GM19395 (cell line): Measurements from ENCODE around the gene CHCHD5.
"Not testable (repeated sequence)": the region's sequence is repeated elsewhere in the genome, so short reads cannot be mapped to it uniquely, and the experiment has no call there.

Experiments used
- ATAC-seq: cut with Tn5 transposase; IDR thresholded peaks from one replicate; pipeline ENCODE4 v1.9.1; 2021; ENCODE audit warnings: mild to moderate bottlenecking, moderate library complexity; ENCODE audit not compliant: unreplicated experiment

Gene CHCHD5

GRCh38 chr2:112584134-112584890 lies at the start of gene CHCHD5:
Gene CHCHD5 (plus strand): TSS chr2:112584609. CDS start chr2:112584648, 39 bp downstream.
- peak; percentile 92 for ATAC-seq

GRCh38 chr2:112534826-112535225 lies 49.6 kb upstream of the CHCHD5 start:
- no peak for ATAC-seq

- not testable (repeated sequence) for ATAC-seq
Measured at GRCh38 chr2:112536665-112537064, 47.7 kb upstream of the CHCHD5 start.

- ATAC-seq: no peak
Measured at GRCh38 chr2:112539306-112539705, 45.1 kb upstream of the CHCHD5 start.

GRCh38 chr2:112540906-112541305 lies 43.5 kb upstream of the CHCHD5 start:
- ATAC-seq: no peak

- ATAC-seq: peak; percentile 69
Measured at GRCh38 chr2:112541315-112542122, 42.9 kb upstream of the CHCHD5 start.

- ATAC-seq: peak; percentile 87
Measured at GRCh38 chr2:112542123-112542983, 42.1 kb upstream of the CHCHD5 start, which contains the start of gene POLR1B. Gene POLR1B (plus strand): TSS chr2:112542465. CDS start chr2:112542495, 30 bp downstream.

GRCh38 chr2:112542984-112543661 lies 41.3 kb upstream of the CHCHD5 start:
- ATAC-seq: no peak

- ATAC-seq: no peak
Measured at GRCh38 chr2:112547333-112547732, 37.1 kb upstream of the CHCHD5 start.

- ATAC-seq: no peak
Measured at GRCh38 chr2:112548980-112549379, 35.4 kb upstream of the CHCHD5 start.

- ATAC-seq: no peak
Measured at GRCh38 chr2:112566104-112566503, 18.3 kb upstream of the CHCHD5 start.

- ATAC-seq: not testable (repeated sequence)
Measured at GRCh38 chr2:112566508-112566907, 17.9 kb upstream of the CHCHD5 start.

GRCh38 chr2:112572005-112572404 lies 12.4 kb upstream of the CHCHD5 start:
- no peak for ATAC-seq

- no peak for ATAC-seq
Measured at GRCh38 chr2:112577756-112578155, 6.7 kb upstream of the CHCHD5 start.

GRCh38 chr2:112579241-112579640 lies 5.2 kb upstream of the CHCHD5 start:
- no peak for ATAC-seq

- ATAC-seq: no peak
Measured at GRCh38 chr2:112580084-112580483, 4.3 kb upstream of the CHCHD5 start.

GRCh38 chr2:112582314-112582746 lies 2.1 kb upstream of the CHCHD5 start:
- ATAC-seq: no peak

GRCh38 chr2:112583497-112584133 lies 794 bp upstream of the CHCHD5 start:
- ATAC-seq: no peak

GRCh38 chr2:112584891-112585250 lies 462 bp downstream of the CHCHD5 start:
- ATAC-seq: no peak

GRCh38 chr2:112585400-112585799 lies 991 bp downstream of the CHCHD5 start:
- ATAC-seq: no peak
